SK-N-SH treated with all-trans-retinoic acid at 6 μM for 48 hours (cell line): ENCODE data around the gene GPR180.

Experiments used
- ATAC-seq: fragments of 200-7000 bp; cut with Tn5 transposase; 3 replicates; pipeline ENCODE4 v1.9.1; 2020; ENCODE audit warnings: mild to moderate bottlenecking, moderate library complexity
- ARNTL ChIP-seq: fragments of 450-650 bp; formaldehyde crosslinking; IDR thresholded peaks from 2 replicates; pipeline ENCODE4 v1.5.0; 2020; ENCODE audit warnings: low read depth, mild to moderate bottlenecking, moderate library complexity, borderline replicate concordance
- BACH2 ChIP-seq: fragments of 250-450 bp; sonication (Bioruptor Pico); IDR thresholded peaks from 2 replicates; pipeline ENCODE4 v1.9.0; 2021; ENCODE audit warnings: mild to moderate bottlenecking, borderline replicate concordance
- CSDC2 ChIP-seq: fragments of 250-450 bp; sonication (Bioruptor Pico); IDR thresholded peaks from 2 replicates; pipeline ENCODE4 v1.5.0; 2020; ENCODE audit warnings: mild to moderate bottlenecking, moderate library complexity
- ESRRG ChIP-seq: fragments of 250-450 bp; sonication (Bioruptor Pico); IDR thresholded peaks from 2 replicates; pipeline ENCODE4 v1.6.1; 2021; ENCODE audit warnings: mild to moderate bottlenecking
- GLIS3 ChIP-seq: fragments of 250-450 bp; sonication (Bioruptor Pico); IDR thresholded peaks from 2 replicates; pipeline ENCODE4 v1.5.0; 2020; ENCODE audit warnings: mild to moderate bottlenecking, moderate library complexity
- ISL1 ChIP-seq: fragments of 250-450 bp; sonication (Bioruptor Pico); IDR thresholded peaks from 2 replicates; pipeline ENCODE4 v2.1.2; 2022; ENCODE audit warnings: mild to moderate bottlenecking, moderate library complexity
- OSR1 ChIP-seq: fragments of 250-450 bp; sonication (Bioruptor Pico); IDR thresholded peaks from 2 replicates; pipeline ENCODE4 v1.8.0; 2022; ENCODE audit warnings: moderate library complexity, mild to moderate bottlenecking, inconsistent platforms
- PPARA ChIP-seq: fragments of 250-450 bp; sonication (Bioruptor Pico); IDR thresholded peaks from 2 replicates; pipeline ENCODE4 v1.5.0; 2020; ENCODE audit warnings: mild to moderate bottlenecking, borderline replicate concordance
- RARB ChIP-seq: fragments of 250-450 bp; sonication (Bioruptor Pico); IDR thresholded peaks from 2 replicates; pipeline ENCODE4 v1.8.0; 2021; ENCODE audit warnings: mild to moderate bottlenecking, moderate library complexity
- SNAI2 ChIP-seq: fragments of 250-450 bp; sonication (Bioruptor Pico); IDR thresholded peaks from 2 replicates; pipeline ENCODE4 v1.5.0; 2020; ENCODE audit warnings: mild to moderate bottlenecking, moderate library complexity
- TCF4 ChIP-seq: fragments of 250-450 bp; sonication (Bioruptor Pico); IDR thresholded peaks from 2 replicates; pipeline ENCODE4 v1.8.0; 2021; ENCODE audit warnings: mild to moderate bottlenecking, moderate library complexity, borderline replicate concordance
- TOX ChIP-seq: fragments of 250-450 bp; sonication (Bioruptor Pico); IDR thresholded peaks from 2 replicates; pipeline ENCODE4 v1.8.0; 2021; ENCODE audit warnings: mild to moderate bottlenecking, moderate library complexity, borderline replicate concordance
- ZC3H10 ChIP-seq: fragments of 250-450 bp; sonication (Bioruptor Pico); IDR thresholded peaks from 2 replicates; pipeline ENCODE4 v1.5.1; 2021; ENCODE audit warnings: mild to moderate bottlenecking, moderate library complexity
- ZFP3 ChIP-seq: fragments of 250-450 bp; sonication (Bioruptor Pico); IDR thresholded peaks from 2 replicates; pipeline ENCODE4 v1.5.0; 2020; ENCODE audit warnings: mild to moderate bottlenecking, moderate library complexity
- ZFP30 ChIP-seq: fragments of 450-650 bp; formaldehyde crosslinking; IDR thresholded peaks from 2 replicates; pipeline ENCODE4 v1.5.0; 2022; ENCODE audit warnings: mild to moderate bottlenecking, moderate library complexity
- ZNF565 ChIP-seq: fragments of 450-650 bp; formaldehyde crosslinking; conservative IDR thresholded peaks from 2 replicates; pipeline ENCODE4 v1.5.0; 2020; ENCODE audit warnings: low read depth, mild to moderate bottlenecking, moderate library complexity
- ZNF70 ChIP-seq: fragments of 450-650 bp; formaldehyde crosslinking; IDR thresholded peaks from 2 replicates; pipeline ENCODE4 v1.5.0; 2020; ENCODE audit warnings: mild to moderate bottlenecking, moderate library complexity
- ZNF8 ChIP-seq: fragments of 450-650 bp; formaldehyde crosslinking; IDR thresholded peaks from 2 replicates; pipeline ENCODE4 v1.5.0; 2020; ENCODE audit warnings: mild to moderate bottlenecking, moderate library complexity
- TF ChIP-seq, protein P1 (sequence below): fragments of 250-450 bp; sonication (Bioruptor Pico); IDR thresholded peaks from 2 replicates; pipeline ENCODE4 v1.8.0; 2021; ENCODE audit warnings: low read depth, mild to moderate bottlenecking, moderate library complexity, borderline replicate concordance
- TF ChIP-seq, protein P2 (sequence below): fragments of 250-450 bp; sonication (Bioruptor Pico); IDR thresholded peaks from 2 replicates; pipeline ENCODE4 v1.5.0; 2020; ENCODE audit warnings: mild to moderate bottlenecking, moderate library complexity
- TF ChIP-seq, protein P3 (sequence below): fragments of 250-450 bp; sonication (Bioruptor Pico); IDR thresholded peaks from 2 replicates; pipeline ENCODE4 v1.5.1; 2021; ENCODE audit warnings: mild to moderate bottlenecking, moderate library complexity
- TF ChIP-seq, protein P4 (sequence below): fragments of 250-450 bp; sonication (Bioruptor Pico); IDR thresholded peaks from 2 replicates; pipeline ENCODE4 v1.5.1; 2020; ENCODE audit warnings: low read depth, mild to moderate bottlenecking, moderate library complexity
- TF ChIP-seq, protein P5 (sequence below): fragments of 250-450 bp; sonication (Bioruptor Pico); IDR thresholded peaks from 2 replicates; pipeline ENCODE4 v1.8.0; 2020; ENCODE audit warnings: mild to moderate bottlenecking, moderate library complexity, borderline replicate concordance

GPR180 gene

DNA sequence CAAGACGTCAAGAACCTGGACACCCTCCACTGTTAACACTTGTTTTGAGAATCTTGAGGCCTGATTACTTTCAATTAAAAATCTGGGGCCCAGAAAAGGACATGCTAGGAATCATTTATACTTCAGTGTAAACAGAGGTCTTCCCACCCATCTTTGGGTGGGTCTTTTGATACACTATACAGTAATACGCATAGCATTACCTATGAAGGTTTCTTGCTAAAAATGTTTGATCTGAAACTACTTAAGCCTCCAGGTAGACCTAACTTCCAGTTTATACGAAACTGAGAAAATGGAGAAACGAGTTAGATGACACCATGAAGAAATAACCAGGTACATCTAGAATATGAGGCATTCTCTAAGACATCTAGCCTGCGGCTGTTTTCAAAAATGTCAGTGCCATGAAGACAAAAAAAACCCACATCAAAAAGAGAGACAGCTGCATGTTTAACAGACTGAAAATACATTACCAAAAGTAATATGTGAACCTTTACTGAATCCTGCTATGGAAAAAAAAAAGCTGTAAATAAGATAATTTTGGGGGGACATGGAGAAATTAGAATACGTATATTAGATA is 42.3 kb upstream of the GPR180 start (continued):
- TF ChIP-seq, protein P1, sequence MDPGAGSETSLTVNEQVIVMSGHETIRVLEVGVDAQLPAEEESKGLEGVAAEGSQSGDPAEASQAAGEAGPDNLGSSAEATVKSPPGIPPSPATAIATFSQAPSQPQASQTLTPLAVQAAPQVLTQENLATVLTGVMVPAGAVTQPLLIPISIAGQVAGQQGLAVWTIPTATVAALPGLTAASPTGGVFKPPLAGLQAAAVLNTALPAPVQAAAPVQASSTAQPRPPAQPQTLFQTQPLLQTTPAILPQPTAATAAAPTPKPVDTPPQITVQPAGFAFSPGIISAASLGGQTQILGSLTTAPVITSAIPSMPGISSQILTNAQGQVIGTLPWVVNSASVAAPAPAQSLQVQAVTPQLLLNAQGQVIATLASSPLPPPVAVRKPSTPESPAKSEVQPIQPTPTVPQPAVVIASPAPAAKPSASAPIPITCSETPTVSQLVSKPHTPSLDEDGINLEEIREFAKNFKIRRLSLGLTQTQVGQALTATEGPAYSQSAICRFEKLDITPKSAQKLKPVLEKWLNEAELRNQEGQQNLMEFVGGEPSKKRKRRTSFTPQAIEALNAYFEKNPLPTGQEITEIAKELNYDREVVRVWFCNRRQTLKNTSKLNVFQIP (CRISPR knock-in tag): no peak
- TF ChIP-seq, all 23 proteins: peak for 0

DNA sequence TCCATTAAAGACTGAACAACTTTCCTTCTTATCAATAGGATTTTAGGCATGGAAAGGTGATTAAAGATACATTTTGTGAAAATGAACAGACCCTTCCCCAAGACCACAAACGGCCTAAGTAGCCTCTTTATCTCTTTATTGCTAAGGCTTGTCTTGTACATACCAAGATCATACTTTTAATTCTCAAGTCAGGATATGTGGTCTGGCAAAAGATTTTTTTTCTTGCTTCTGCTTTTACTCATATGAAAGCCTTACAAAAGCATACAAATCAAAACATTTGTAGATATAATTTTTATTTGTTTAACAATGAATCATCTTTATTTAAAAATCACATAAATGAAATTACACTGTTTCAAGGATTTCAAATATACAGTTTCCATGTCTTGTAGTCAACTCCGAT is 41.5 kb upstream of the GPR180 start:
- ATAC-seq: no peak
- TF ChIP-seq ZNF565 (CRISPR knock-in tag): no peak
- TF ChIP-seq CSDC2: no peak
- no peak for TF ChIP-seq GLIS3 (CRISPR knock-in tag)
- no peak for TF ChIP-seq ZNF8 (CRISPR knock-in tag)
- no peak for TF ChIP-seq RARB
- TF ChIP-seq ESRRG (CRISPR knock-in tag): no peak
- TF ChIP-seq, protein P2, sequence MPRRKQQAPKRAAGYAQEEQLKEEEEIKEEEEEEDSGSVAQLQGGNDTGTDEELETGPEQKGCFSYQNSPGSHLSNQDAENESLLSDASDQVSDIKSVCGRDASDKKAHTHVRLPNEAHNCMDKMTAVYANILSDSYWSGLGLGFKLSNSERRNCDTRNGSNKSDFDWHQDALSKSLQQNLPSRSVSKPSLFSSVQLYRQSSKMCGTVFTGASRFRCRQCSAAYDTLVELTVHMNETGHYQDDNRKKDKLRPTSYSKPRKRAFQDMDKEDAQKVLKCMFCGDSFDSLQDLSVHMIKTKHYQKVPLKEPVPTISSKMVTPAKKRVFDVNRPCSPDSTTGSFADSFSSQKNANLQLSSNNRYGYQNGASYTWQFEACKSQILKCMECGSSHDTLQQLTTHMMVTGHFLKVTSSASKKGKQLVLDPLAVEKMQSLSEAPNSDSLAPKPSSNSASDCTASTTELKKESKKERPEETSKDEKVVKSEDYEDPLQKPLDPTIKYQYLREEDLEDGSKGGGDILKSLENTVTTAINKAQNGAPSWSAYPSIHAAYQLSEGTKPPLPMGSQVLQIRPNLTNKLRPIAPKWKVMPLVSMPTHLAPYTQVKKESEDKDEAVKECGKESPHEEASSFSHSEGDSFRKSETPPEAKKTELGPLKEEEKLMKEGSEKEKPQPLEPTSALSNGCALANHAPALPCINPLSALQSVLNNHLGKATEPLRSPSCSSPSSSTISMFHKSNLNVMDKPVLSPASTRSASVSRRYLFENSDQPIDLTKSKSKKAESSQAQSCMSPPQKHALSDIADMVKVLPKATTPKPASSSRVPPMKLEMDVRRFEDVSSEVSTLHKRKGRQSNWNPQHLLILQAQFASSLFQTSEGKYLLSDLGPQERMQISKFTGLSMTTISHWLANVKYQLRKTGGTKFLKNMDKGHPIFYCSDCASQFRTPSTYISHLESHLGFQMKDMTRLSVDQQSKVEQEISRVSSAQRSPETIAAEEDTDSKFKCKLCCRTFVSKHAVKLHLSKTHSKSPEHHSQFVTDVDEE: no peak
- TF ChIP-seq ZC3H10 (CRISPR knock-in tag): no peak
- no peak for TF ChIP-seq ZFP3 (CRISPR knock-in tag)
- no peak for TF ChIP-seq PPARA (CRISPR knock-in tag)
- TF ChIP-seq, protein P3, sequence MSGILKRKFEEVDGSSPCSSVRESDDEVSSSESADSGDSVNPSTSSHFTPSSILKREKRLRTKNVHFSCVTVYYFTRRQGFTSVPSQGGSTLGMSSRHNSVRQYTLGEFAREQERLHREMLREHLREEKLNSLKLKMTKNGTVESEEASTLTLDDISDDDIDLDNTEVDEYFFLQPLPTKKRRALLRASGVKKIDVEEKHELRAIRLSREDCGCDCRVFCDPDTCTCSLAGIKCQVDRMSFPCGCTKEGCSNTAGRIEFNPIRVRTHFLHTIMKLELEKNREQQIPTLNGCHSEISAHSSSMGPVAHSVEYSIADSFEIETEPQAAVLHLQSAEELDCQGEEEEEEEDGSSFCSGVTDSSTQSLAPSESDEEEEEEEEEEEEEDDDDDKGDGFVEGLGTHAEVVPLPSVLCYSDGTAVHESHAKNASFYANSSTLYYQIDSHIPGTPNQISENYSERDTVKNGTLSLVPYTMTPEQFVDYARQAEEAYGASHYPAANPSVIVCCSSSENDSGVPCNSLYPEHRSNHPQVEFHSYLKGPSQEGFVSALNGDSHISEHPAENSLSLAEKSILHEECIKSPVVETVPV: no peak
- TF ChIP-seq TCF4: no peak
- TF ChIP-seq BACH2 (CRISPR knock-in tag): no peak
- TF ChIP-seq ZFP30 (CRISPR knock-in tag): no peak
- TF ChIP-seq ZNF70 (CRISPR knock-in tag): no peak

DNA sequence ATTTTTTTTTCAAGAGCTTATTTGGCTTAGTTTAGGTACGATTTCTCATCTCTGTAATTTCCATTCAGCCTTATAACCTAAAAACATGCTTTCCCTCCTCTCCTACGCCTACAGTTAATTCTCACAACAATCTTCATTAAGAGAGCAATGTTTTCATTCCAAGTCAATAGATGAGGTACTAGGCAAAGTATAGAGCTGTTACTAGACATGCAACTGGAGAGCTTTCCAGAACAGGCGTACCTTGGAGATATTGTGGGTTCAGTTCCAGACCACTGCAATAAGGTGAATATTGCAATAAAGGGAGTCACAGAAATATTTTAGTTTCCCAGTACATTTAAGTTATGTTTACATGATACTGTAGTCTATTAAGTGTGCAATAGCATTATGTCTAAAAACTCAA is 40.5 kb upstream of the GPR180 start:
- TF ChIP-seq OSR1 (no peak), CSDC2 (no peak)
- no peak for ATAC-seq

DNA sequence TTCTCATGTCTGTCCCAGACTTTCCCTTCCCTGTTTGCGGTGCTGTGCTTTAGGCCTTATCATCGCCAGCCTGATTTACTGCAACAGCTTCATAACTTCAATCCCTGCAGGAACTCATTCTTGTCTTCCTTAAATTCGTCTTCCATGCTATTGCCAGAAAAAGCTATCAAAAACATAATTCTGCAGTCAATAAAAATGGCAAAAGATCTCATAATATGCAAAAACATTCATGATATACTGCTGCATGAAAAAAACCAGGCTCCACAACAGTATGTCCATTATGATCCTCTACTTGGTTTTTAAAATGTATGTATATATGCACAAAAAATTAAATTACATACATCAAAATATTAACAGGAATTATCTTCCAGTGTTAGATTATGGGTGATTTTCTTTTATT is 34.1 kb upstream of the GPR180 start:
- no peak for ATAC-seq
- TF ChIP-seq, protein P4, sequence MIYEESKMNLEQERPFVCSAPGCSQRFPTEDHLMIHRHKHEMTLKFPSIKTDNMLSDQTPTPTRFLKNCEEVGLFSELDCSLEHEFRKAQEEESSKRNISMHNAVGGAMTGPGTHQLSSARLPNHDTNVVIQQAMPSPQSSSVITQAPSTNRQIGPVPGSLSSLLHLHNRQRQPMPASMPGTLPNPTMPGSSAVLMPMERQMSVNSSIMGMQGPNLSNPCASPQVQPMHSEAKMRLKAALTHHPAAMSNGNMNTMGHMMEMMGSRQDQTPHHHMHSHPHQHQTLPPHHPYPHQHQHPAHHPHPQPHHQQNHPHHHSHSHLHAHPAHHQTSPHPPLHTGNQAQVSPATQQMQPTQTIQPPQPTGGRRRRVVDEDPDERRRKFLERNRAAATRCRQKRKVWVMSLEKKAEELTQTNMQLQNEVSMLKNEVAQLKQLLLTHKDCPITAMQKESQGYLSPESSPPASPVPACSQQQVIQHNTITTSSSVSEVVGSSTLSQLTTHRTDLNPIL: no peak
- TF ChIP-seq PPARA (CRISPR knock-in tag) (no peak), SNAI2 (CRISPR knock-in tag) (no peak), BACH2 (CRISPR knock-in tag) (no peak)

DNA sequence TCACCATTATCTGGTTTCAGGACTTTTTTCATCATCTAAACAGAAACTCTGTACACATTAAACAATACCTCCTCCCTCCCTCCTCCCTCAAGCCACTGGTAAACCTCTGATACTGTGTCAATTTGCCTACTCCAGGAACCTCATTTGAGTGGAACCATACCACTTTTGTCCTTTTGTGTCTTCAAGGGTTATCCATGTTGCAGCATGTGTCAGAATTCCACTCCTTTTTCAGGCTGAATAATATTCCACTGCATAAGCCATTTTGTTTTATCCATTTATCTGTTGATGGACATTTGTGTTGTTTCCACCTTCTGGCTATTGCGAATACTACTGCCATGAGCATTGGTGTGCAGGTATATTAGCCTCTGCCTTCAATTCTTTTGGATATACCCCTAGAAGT is 33.2 kb upstream of the GPR180 start:
- ATAC-seq: no peak
- TF ChIP-seq RARB (no peak), CSDC2 (no peak), BACH2 (CRISPR knock-in tag) (no peak), ZFP3 (CRISPR knock-in tag) (no peak), TOX (no peak), ZC3H10 (CRISPR knock-in tag) (no peak), ARNTL (CRISPR knock-in tag) (no peak), ESRRG (CRISPR knock-in tag) (no peak), PPARA (CRISPR knock-in tag) (no peak), TCF4 (no peak), ISL1 (CRISPR knock-in tag) (no peak), GLIS3 (CRISPR knock-in tag) (no peak)
- TF ChIP-seq, protein P5, sequence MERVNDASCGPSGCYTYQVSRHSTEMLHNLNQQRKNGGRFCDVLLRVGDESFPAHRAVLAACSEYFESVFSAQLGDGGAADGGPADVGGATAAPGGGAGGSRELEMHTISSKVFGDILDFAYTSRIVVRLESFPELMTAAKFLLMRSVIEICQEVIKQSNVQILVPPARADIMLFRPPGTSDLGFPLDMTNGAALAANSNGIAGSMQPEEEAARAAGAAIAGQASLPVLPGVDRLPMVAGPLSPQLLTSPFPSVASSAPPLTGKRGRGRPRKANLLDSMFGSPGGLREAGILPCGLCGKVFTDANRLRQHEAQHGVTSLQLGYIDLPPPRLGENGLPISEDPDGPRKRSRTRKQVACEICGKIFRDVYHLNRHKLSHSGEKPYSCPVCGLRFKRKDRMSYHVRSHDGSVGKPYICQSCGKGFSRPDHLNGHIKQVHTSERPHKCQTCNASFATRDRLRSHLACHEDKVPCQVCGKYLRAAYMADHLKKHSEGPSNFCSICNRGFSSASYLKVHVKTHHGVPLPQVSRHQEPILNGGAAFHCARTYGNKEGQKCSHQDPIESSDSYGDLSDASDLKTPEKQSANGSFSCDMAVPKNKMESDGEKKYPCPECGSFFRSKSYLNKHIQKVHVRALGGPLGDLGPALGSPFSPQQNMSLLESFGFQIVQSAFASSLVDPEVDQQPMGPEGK (CRISPR knock-in tag): no peak
- TF ChIP-seq, protein P3: no peak
- TF ChIP-seq, protein P4: no peak
- TF ChIP-seq, all 23 proteins: peak for 0
